ENCODE data around the gene GDF2.

Gene GDF2

DNA sequence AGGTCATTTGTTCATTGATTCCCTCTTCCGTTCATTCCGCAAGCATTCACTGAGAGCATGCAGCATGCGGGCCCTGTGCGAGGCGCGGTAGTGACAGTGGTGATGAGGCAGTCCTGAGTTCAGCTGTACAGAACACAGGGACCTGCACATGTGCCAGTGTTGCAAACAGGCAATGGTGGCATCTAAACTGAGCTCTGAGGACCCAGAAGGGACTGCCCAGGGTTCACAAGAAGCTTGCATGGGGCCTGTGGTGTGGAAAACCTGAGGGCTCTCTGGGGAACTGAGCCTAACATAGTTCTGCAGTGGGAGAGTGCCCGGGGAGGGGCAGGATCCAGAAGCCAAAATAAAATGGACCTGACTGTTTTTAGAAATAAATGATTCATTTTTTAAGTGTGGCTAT lies 48.6 kb downstream of the GDF2 start:
- TF ChIP-seq, protein P1, sequence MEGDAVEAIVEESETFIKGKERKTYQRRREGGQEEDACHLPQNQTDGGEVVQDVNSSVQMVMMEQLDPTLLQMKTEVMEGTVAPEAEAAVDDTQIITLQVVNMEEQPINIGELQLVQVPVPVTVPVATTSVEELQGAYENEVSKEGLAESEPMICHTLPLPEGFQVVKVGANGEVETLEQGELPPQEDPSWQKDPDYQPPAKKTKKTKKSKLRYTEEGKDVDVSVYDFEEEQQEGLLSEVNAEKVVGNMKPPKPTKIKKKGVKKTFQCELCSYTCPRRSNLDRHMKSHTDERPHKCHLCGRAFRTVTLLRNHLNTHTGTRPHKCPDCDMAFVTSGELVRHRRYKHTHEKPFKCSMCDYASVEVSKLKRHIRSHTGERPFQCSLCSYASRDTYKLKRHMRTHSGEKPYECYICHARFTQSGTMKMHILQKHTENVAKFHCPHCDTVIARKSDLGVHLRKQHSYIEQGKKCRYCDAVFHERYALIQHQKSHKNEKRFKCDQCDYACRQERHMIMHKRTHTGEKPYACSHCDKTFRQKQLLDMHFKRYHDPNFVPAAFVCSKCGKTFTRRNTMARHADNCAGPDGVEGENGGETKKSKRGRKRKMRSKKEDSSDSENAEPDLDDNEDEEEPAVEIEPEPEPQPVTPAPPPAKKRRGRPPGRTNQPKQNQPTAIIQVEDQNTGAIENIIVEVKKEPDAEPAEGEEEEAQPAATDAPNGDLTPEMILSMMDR (IDR thresholded peaks at IDR 0.05), result no peak
- Histone ChIP-seq H3K36me3 (no peaks in the 10 kb centered on the region), H3K27me3 (no peaks in the 10 kb centered on the region), H3K9me3 (no peaks in the 10 kb centered on the region), H3K4me1 (peaks cover 0 to 44% (median 12%) of the 10 kb centered on the region in 4 donors), H3K27ac (no peak overlapping the region), H3K4me3 (no peak overlapping the region)
- peak; percentile 19 to 71 for DNase-seq
- intact Hi-C loops (cut with DNase I; ENCODE audit: low total_unique reads), result no loop called here

- H3K27ac ChIP-seq, result peak overlapping the region in 1 of 2 donors; percentile 47
- DNase-seq, result peak; percentile 4 to 34
- no peaks in the 10 kb centered on the region for H3K36me3 ChIP-seq
- peaks cover 0 to 44% (median 12%) of the 10 kb centered on the region in 4 donors for H3K4me1 ChIP-seq
- no peaks in the 10 kb centered on the region for H3K9me3 ChIP-seq
- intact Hi-C loops (cut with DNase I; ENCODE audit: low total_unique reads), result no loop called here
- H3K4me3 ChIP-seq, result no peak overlapping the region
- TF ChIP-seq, protein P1 (IDR thresholded peaks at IDR 0.05), result no peak
- H3K27me3 ChIP-seq, result no peaks in the 10 kb centered on the region
These were observed 49.6 kb downstream of the GDF2 start for GRCh38 chr10:47371629-47372485.

GRCh38 chr10:47372726-47373125 lies 50.5 kb downstream of the GDF2 start:
- DNase-seq, result peak; percentile 20 to 40
- H3K27me3 ChIP-seq, result peaks cover 0 to under 1% of the 10 kb centered on the region in 2 donors
- H3K4me3 ChIP-seq, result no peak overlapping the region
- TF ChIP-seq, protein P1 (IDR thresholded peaks at IDR 0.05), result no peak
- intact Hi-C loops (cut with DNase I; ENCODE audit: low total_unique reads), result no loop called here
- no peaks in the 10 kb centered on the region for H3K36me3 ChIP-seq
- H3K4me1 ChIP-seq, result peaks cover 0 to 44% (median 12%) of the 10 kb centered on the region in 4 donors
- no peaks in the 10 kb centered on the region for H3K9me3 ChIP-seq
- H3K27ac ChIP-seq, result no peak overlapping the region

DNA sequence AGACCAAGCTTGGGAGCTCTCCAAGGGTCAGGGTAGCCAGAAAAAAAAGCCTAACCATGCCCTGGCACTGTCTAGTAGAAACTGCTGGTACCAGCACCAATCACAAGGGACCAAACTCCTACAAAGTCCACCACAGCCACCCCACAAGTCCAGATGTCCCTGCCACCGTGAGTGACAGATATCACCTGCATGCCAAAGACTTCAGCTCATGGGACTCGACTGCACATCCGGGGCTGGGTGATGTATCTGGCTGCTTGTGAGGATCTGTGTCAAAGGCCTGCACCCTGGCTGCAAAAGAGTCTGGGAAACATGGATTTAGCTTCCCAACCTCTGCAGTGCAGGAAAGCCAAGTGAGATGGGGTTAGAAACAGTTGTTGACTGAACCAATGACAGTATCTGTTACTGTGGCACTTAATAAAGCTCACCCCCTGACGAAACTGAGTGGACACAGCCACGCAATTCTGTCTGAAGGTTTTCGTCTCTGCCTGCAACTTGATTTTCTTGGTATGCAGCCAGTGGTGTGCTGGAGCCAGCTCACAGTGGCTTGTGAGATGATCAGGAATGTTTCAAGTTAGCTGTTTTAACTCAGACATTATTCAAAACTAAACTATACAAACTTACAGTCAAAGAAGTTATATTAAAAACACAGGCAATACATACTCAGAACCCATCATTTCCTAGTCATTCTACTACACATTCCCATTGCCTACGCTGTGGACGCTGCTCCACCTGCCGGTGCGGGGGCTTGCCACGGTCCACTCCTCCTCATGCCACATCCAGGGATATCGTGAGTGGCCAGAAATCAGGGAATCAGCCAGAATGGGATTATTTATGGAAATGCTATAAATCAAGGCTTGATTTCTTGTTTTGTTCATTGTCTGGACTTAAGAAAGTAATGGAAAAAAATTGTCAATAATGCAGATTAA lies 52.6 kb downstream of the GDF2 start:
- Histone ChIP-seq H3K4me3 (no peak overlapping the region), H3K36me3 (no peaks in the 10 kb centered on the region), H3K9me3 (no peaks in the 10 kb centered on the region), H3K27me3 (peaks cover 0 to 4% of the 10 kb centered on the region in 2 donors), H3K4me1 (peaks cover 0 to 44% (median 12%) of the 10 kb centered on the region in 4 donors), H3K27ac (peak overlapping the region; percentile 30)
- intact Hi-C loops (cut with DNase I; ENCODE audit: low total_unique reads), result no loop called here
- TF ChIP-seq, protein P1 (IDR thresholded peaks at IDR 0.05), result no peak
- DNase-seq, result peak; percentile 41 to 82

DNA sequence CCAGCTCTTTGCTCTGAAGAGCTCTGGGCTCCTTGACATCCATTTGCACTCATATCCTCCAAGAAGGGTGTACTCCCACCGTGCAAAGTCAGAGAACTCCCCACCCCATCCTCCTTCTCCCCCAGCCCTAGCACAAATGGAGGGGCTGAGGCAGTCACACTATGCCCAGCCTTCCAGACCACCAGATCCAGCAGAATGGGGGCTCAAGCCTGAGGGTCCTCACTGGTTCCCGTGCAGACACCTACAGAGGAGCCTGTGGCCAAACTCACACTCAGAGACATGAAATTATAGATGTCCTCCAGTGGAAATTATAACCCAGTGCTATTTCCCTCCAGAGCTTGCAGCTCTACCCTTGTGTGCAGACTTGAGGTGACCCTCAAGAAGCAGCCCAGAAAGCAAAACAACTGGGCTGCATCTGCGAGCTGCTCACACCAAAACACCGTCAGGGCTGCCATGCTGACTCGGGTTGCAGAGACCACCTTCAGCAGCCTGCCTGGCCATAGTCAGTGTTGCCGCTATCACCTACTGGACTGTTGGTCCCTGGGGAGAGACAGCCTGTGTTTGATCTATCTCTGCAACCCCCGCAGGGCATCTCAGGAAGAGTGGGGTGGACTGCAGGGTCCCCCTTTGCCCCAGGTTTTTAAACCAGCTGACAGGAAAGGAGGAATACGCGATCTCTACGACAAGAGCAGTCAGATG lies 54.4 kb downstream of the GDF2 start:
- Histone ChIP-seq H3K27me3 (peaks cover 0 to 4% of the 10 kb centered on the region in 2 donors), H3K36me3 (no peaks in the 10 kb centered on the region), H3K9me3 (no peaks in the 10 kb centered on the region), H3K27ac (no peak overlapping the region), H3K4me3 (no peak overlapping the region), H3K4me1 (peaks cover 0 to 27% (median 7%) of the 10 kb centered on the region in 4 donors)
- DNase-seq, result peak in 1 of 2 donors; percentile 11
- TF ChIP-seq, protein P1 (IDR thresholded peaks at IDR 0.05), result no peak
- intact Hi-C loops (cut with DNase I; ENCODE audit: low total_unique reads), result no loop called here
